ENCODE results near the gene SIRPB1.
"Not testable (repeated sequence)": the region's sequence is repeated elsewhere in the genome, so short reads cannot be mapped to it uniquely, and the experiment has no call there.

Gene SIRPB1

GRCh38 chr20:1600736-1601135, 19.1 kb downstream of the SIRPB1 start:
- no peaks in the 10 kb centered on the region for H3K27me3 ChIP-seq (ENCODE audit: control insufficient read depth in 1 of 2, insufficient read depth in 2 of 2, low read length in 2 of 2)
- no peak overlapping the region for H3K27ac ChIP-seq (ENCODE audit: low read length)
- no peaks in the 10 kb centered on the region for H3K9me3 ChIP-seq (ENCODE audit: control insufficient read depth in 2 of 2, low read length in 2 of 2)
- no peak overlapping the region for H3K4me3 ChIP-seq (ENCODE audit: low read length in 2 of 2)
- H3K9ac ChIP-seq (ENCODE audit: low read length in 2 of 2), result no peak overlapping the region
- H3K36me3 ChIP-seq (ENCODE audit: control insufficient read depth in 2 of 2, insufficient read depth in 2 of 2, low read length in 2 of 2), result no peaks in the 10 kb centered on the region
- H3K4me1 ChIP-seq (ENCODE audit: control insufficient read depth, insufficient read depth, low read length), result no peaks in the 10 kb centered on the region

GRCh38 chr20:1595333-1595732, 24.5 kb downstream of the SIRPB1 start:
- Histone ChIP-seq H3K27me3 (ENCODE audit: control insufficient read depth in 1 of 2, insufficient read depth in 2 of 2, low read length in 2 of 2) (no peaks in the 10 kb centered on the region), H3K27ac (ENCODE audit: low read length) (no peak overlapping the region), H3K9me3 (ENCODE audit: control insufficient read depth in 2 of 2, low read length in 2 of 2) (no peaks in the 10 kb centered on the region), H3K4me1 (ENCODE audit: control insufficient read depth, insufficient read depth, low read length) (no peaks in the 10 kb centered on the region), H3K9ac (ENCODE audit: low read length in 2 of 2) (no peak overlapping the region), H3K36me3 (ENCODE audit: control insufficient read depth in 2 of 2, insufficient read depth in 2 of 2, low read length in 2 of 2) (no peaks in the 10 kb centered on the region), H3K4me3 (ENCODE audit: low read length in 2 of 2) (no peak overlapping the region)

GRCh38 chr20:1588533-1589460, 31.0 kb downstream of the SIRPB1 start:
- H3K4me3 ChIP-seq (ENCODE audit: low read length in 2 of 2), result no peak overlapping the region
- no peaks in the 10 kb centered on the region for H3K36me3 ChIP-seq (ENCODE audit: control insufficient read depth in 2 of 2, insufficient read depth in 2 of 2, low read length in 2 of 2)
- no peaks in the 10 kb centered on the region for H3K27me3 ChIP-seq (ENCODE audit: control insufficient read depth in 1 of 2, insufficient read depth in 2 of 2, low read length in 2 of 2)
- peaks cover 0 to 3% of the 10 kb centered on the region in 2 donors for H3K9me3 ChIP-seq (ENCODE audit: control insufficient read depth in 2 of 2, low read length in 2 of 2)
- H3K9ac ChIP-seq (ENCODE audit: low read length in 2 of 2), result no peak overlapping the region
- H3K27ac ChIP-seq (ENCODE audit: low read length), result no peak overlapping the region
- H3K4me1 ChIP-seq (ENCODE audit: control insufficient read depth, insufficient read depth, low read length), result no peaks in the 10 kb centered on the region

GRCh38 chr20:1587781-1588532, 31.9 kb downstream of the SIRPB1 start:
- H3K4me3 ChIP-seq (ENCODE audit: low read length in 2 of 2), result no peak overlapping the region
- H3K27ac ChIP-seq (ENCODE audit: low read length), result no peak overlapping the region
- H3K9me3 ChIP-seq (ENCODE audit: control insufficient read depth in 2 of 2, low read length in 2 of 2), result peaks cover 0 to 3% of the 10 kb centered on the region in 2 donors
- no peaks in the 10 kb centered on the region for H3K4me1 ChIP-seq (ENCODE audit: control insufficient read depth, insufficient read depth, low read length)
- H3K36me3 ChIP-seq (ENCODE audit: control insufficient read depth in 2 of 2, insufficient read depth in 2 of 2, low read length in 2 of 2), result no peaks in the 10 kb centered on the region
- H3K27me3 ChIP-seq (ENCODE audit: control insufficient read depth in 1 of 2, insufficient read depth in 2 of 2, low read length in 2 of 2), result no peaks in the 10 kb centered on the region
- H3K9ac ChIP-seq (ENCODE audit: low read length in 2 of 2), result no peak overlapping the region

- no peak overlapping the region for H3K27ac ChIP-seq (ENCODE audit: low read length)
- H3K4me3 ChIP-seq (ENCODE audit: low read length in 2 of 2), result no peak overlapping the region
- H3K27me3 ChIP-seq (ENCODE audit: control insufficient read depth in 1 of 2, insufficient read depth in 2 of 2, low read length in 2 of 2), result no peaks in the 10 kb centered on the region
Observed at GRCh38 chr20:1579488-1579887, 40.3 kb downstream of the SIRPB1 start.

GRCh38 chr20:1577906-1578305, 41.9 kb downstream of the SIRPB1 start:
- no peak overlapping the region for H3K4me3 ChIP-seq (ENCODE audit: low read length in 2 of 2)
- H3K9ac ChIP-seq (ENCODE audit: low read length in 2 of 2), result no peak overlapping the region
- no peaks in the 10 kb centered on the region for H3K27me3 ChIP-seq (ENCODE audit: control insufficient read depth in 1 of 2, insufficient read depth in 2 of 2, low read length in 2 of 2)
- no peaks in the 10 kb centered on the region for H3K9me3 ChIP-seq (ENCODE audit: control insufficient read depth in 2 of 2, low read length in 2 of 2)
- H3K27ac ChIP-seq (ENCODE audit: low read length), result no peak overlapping the region
- no peaks in the 10 kb centered on the region for H3K36me3 ChIP-seq (ENCODE audit: control insufficient read depth in 2 of 2, insufficient read depth in 2 of 2, low read length in 2 of 2)
- H3K4me1 ChIP-seq (ENCODE audit: control insufficient read depth, insufficient read depth, low read length), result no peaks in the 10 kb centered on the region

More at GRCh38 chr20:1579488-1579887, 40.3 kb downstream of the SIRPB1 start:
- H3K36me3 ChIP-seq (ENCODE audit: control insufficient read depth in 2 of 2, insufficient read depth in 2 of 2, low read length in 2 of 2), result no peaks in the 10 kb centered on the region
- no peak overlapping the region for H3K9ac ChIP-seq (ENCODE audit: low read length in 2 of 2)
- H3K9me3 ChIP-seq (ENCODE audit: control insufficient read depth in 2 of 2, low read length in 2 of 2), result no peaks in the 10 kb centered on the region
- H3K4me1 ChIP-seq (ENCODE audit: control insufficient read depth, insufficient read depth, low read length), result no peaks in the 10 kb centered on the region

- H3K27me3 ChIP-seq (ENCODE audit: control insufficient read depth in 1 of 2, insufficient read depth in 2 of 2, low read length in 2 of 2); H3K4me3 ChIP-seq (ENCODE audit: low read length in 2 of 2); H3K9ac ChIP-seq (ENCODE audit: low read length in 2 of 2); H3K9me3 ChIP-seq (ENCODE audit: control insufficient read depth in 2 of 2, low read length in 2 of 2); H3K27ac ChIP-seq (ENCODE audit: low read length); H3K36me3 ChIP-seq (ENCODE audit: control insufficient read depth in 2 of 2, insufficient read depth in 2 of 2, low read length in 2 of 2); H3K4me1 ChIP-seq (ENCODE audit: control insufficient read depth, insufficient read depth, low read length): not testable (repeated sequence)
Observed at GRCh38 chr20:1577313-1577712, 42.5 kb downstream of the SIRPB1 start.

- no peaks in the 10 kb centered on the region for H3K9me3 ChIP-seq (ENCODE audit: control insufficient read depth in 2 of 2, low read length in 2 of 2)
- H3K36me3 ChIP-seq (ENCODE audit: control insufficient read depth in 2 of 2, insufficient read depth in 2 of 2, low read length in 2 of 2), result no peaks in the 10 kb centered on the region
- H3K27me3 ChIP-seq (ENCODE audit: control insufficient read depth in 1 of 2, insufficient read depth in 2 of 2, low read length in 2 of 2), result no peaks in the 10 kb centered on the region
- no peaks in the 10 kb centered on the region for H3K4me1 ChIP-seq (ENCODE audit: control insufficient read depth, insufficient read depth, low read length)
- no peak overlapping the region for H3K9ac ChIP-seq (ENCODE audit: low read length in 2 of 2)
- no peak overlapping the region for H3K4me3 ChIP-seq (ENCODE audit: low read length in 2 of 2)
- no peak overlapping the region for H3K27ac ChIP-seq (ENCODE audit: low read length)
Observed at GRCh38 chr20:1576641-1577040, 43.2 kb downstream of the SIRPB1 start.

GRCh38 chr20:1576003-1576402, 43.8 kb downstream of the SIRPB1 start:
- not testable (repeated sequence) for H3K4me3 ChIP-seq (ENCODE audit: low read length in 2 of 2); H3K4me1 ChIP-seq (ENCODE audit: control insufficient read depth, insufficient read depth, low read length); H3K9ac ChIP-seq (ENCODE audit: low read length in 2 of 2); H3K27ac ChIP-seq (ENCODE audit: low read length); H3K36me3 ChIP-seq (ENCODE audit: control insufficient read depth in 2 of 2, insufficient read depth in 2 of 2, low read length in 2 of 2); H3K27me3 ChIP-seq (ENCODE audit: control insufficient read depth in 1 of 2, insufficient read depth in 2 of 2, low read length in 2 of 2); H3K9me3 ChIP-seq (ENCODE audit: control insufficient read depth in 2 of 2, low read length in 2 of 2)

- H3K27me3 ChIP-seq (ENCODE audit: control insufficient read depth in 1 of 2, insufficient read depth in 2 of 2, low read length in 2 of 2); H3K4me1 ChIP-seq (ENCODE audit: control insufficient read depth, insufficient read depth, low read length); H3K36me3 ChIP-seq (ENCODE audit: control insufficient read depth in 2 of 2, insufficient read depth in 2 of 2, low read length in 2 of 2); H3K27ac ChIP-seq (ENCODE audit: low read length); H3K4me3 ChIP-seq (ENCODE audit: low read length in 2 of 2); H3K9me3 ChIP-seq (ENCODE audit: control insufficient read depth in 2 of 2, low read length in 2 of 2); H3K9ac ChIP-seq (ENCODE audit: low read length in 2 of 2): not testable (repeated sequence)
Observed at GRCh38 chr20:1571583-1571982, 48.2 kb downstream of the SIRPB1 start.
